ENCODE results near the gene CGB5. TPM values are rescaled to one million over a fixed set of nuclear protein-coding genes. Genes with fewer than 3 reads are reported as not detected.

Gene CGB5
- total and polyA plus RNA-seq, 2 donors (not counting 1 experiment from before 2014, with no cell fraction given) = not detected

- ATAC-seq (ENCODE audit: low read depth) = no peak
Observed at GRCh38 chr19:49004964-49005614, 38.6 kb upstream of the CGB5 start.

More at GRCh38 chr19:49004964-49005614, 38.6 kb upstream of the CGB5 start:
- no peaks in the 10 kb centered on the region for H3K9me3 ChIP-seq (ENCODE audit: control extremely low read depth in 1 of 3, control insufficient read depth in 2 of 3, insufficient read depth in 1 of 3, low read length in 2 of 3)
- no peak overlapping the region for H2AFZ ChIP-seq (ENCODE audit: insufficient read depth, low read depth, low read length, poor library complexity, severe bottlenecking)
- Mint-ChIP-seq H3K4me1 (no peaks in the 10 kb centered on the region), H3K27me3 (no peaks in the 10 kb centered on the region), H3K27ac (no peak overlapping the region), H3K9me3 (ENCODE audit: insufficient read depth) (no peaks in the 10 kb centered on the region), H3K4me3 (no peak overlapping the region)
- H4K20me1 ChIP-seq (ENCODE audit: control insufficient read depth, insufficient read depth, low read length, poor library complexity, severe bottlenecking) = no peaks in the 10 kb centered on the region
- TF ChIP-seq CTCF (IDR thresholded peaks at IDR 0.05) (no peak), EZH2 (IDR thresholded peaks at IDR 0.05; ENCODE audit: borderline replicate concordance, insufficient read depth, low read depth, low read length, poor library complexity, severe bottlenecking) (no peak)
- ChIA-PET CTCF (no interaction called here), POLR2A (interaction anchor here (0.7 kb wide), 1 partner anchor 54 kb away, joined by 3 read pairs; no protein-coding TSS in a partner anchor)
- no peak for DNase-seq
- no peak overlapping the region for H3K4me3 ChIP-seq (ENCODE audit: control extremely low read depth in 1 of 5, extremely low read depth in 1 of 5, insufficient read depth in 1 of 5, low read depth in 2 of 5, low read length in 4 of 5)
- H3K9ac ChIP-seq (ENCODE audit: low read length) = no peak overlapping the region
- no peak overlapping the region for H3K27ac ChIP-seq (ENCODE audit: low read length in 2 of 2)
- H3K4me1 ChIP-seq (ENCODE audit: control insufficient read depth in 2 of 2, insufficient read depth in 2 of 2, low read length in 2 of 2) = no peaks in the 10 kb centered on the region
- peaks cover 0 to 45% of the 10 kb centered on the region in 2 experiments for H3K36me3 ChIP-seq (replicated peaks in 1 of 2; ENCODE audit: control extremely low read depth in 1 of 2, control insufficient read depth in 1 of 2, extremely low read depth in 1 of 2, insufficient read depth in 2 of 2, low read length in 1 of 2)
- H3K4me2 ChIP-seq (replicated peaks; ENCODE audit: low read depth, low read length, poor library complexity, severe bottlenecking) = no peak overlapping the region
- peaks cover 4% of the 10 kb centered on the region for H3K79me2 ChIP-seq (ENCODE audit: control insufficient read depth, insufficient read depth, low read length)
- H3K27me3 ChIP-seq (replicated peaks in 1 of 4; ENCODE audit: control extremely low read depth in 1 of 4, control insufficient read depth in 3 of 4, insufficient read depth in 4 of 4, low read length in 3 of 4) = no peaks in the 10 kb centered on the region
- intact Hi-C loops (cut with micrococcal nuclease) = no loop called here
- WGBS (ENCODE audit: insufficient coverage) = 96% methylated on average over 6 of the region's 7 CpGs
